Measurements from ENCODE around the gene CLMP. TPM values are rescaled to one million over a fixed set of nuclear protein-coding genes. Genes with fewer than 3 reads are reported as not detected.

CLMP gene
- polyA plus RNA-seq, 2 of the 4 experiments (the other 2 are of a cell fraction) = 15.7 to 17.1 TPM

GRCh38 chr11:123168955-123169484, 26.0 kb downstream of the CLMP start:
- FAIRE-seq = no peak
- CTCF ChIA-PET = interaction anchor here (1.1 kb wide), 1 partner anchor 8 kb away, joined by 4 read pairs; no protein-coding TSS in a partner anchor
- POLR2A ChIA-PET = no interaction called here
- H3K9me3 ChIP-seq = no peaks in the 10 kb centered on the region
- no peak overlapping the region for H3K4me3 ChIP-seq
- no peak for TF ChIP-seq ZFP36 (IDR thresholded peaks at IDR 0.05; ENCODE audit: borderline replicate concordance, partially characterized antibody)
- TF ChIP-seq ELK1 (IDR thresholded peaks at IDR 0.05; ENCODE audit: low read depth, low read length) = no peak
- no peak overlapping the region for H3K4me2 ChIP-seq
- DNase-seq (ENCODE audit: low read depth in 1 of 2, low spot score in 1 of 2) = no peak
- no peak overlapping the region for H3K27ac ChIP-seq
- 97% methylated on average over 3 of the region's 3 CpGs for WGBS (ENCODE audit: missing lambda C conversion rate)
- ATAC-seq = no peak
- peaks cover 11% of the 10 kb centered on the region for H3K4me1 ChIP-seq

- H3K27ac ChIP-seq = peak overlapping the region in 1 of 2 experiments; percentile 40; a peak in 1 of 6 replicates
- no peak for TF ChIP-seq ZNF302 (CRISPR knock-in tag; IDR thresholded peaks at IDR 0.05)
- no peak for TF ChIP-seq SMC3 (IDR thresholded peaks at IDR 0.05)
- no peak for ATAC-seq
- no peak overlapping the region for H3K4me2 ChIP-seq
- DNase-seq (ENCODE audit: low read depth in 1 of 2, low spot score in 1 of 2) = no peak
- peaks cover 3% of the 10 kb centered on the region for H3K4me1 ChIP-seq
- ChIA-PET POLR2A (no interaction called here), CTCF (interaction anchor here (0.9 to 3.7 kb wide), 5 partner anchors 11 to 93 kb away, joined by 3 to 27 read pairs (median 4); no protein-coding TSS in a partner anchor)
- no peak overlapping the region for H3K4me3 ChIP-seq
- 86% methylated on average over 5 of the region's 5 CpGs for WGBS (ENCODE audit: missing lambda C conversion rate)
- no peaks in the 10 kb centered on the region for H3K9me3 ChIP-seq
- no peak for FAIRE-seq
Observed at GRCh38 chr11:123168241-123168640, 26.8 kb downstream of the CLMP start.

- WGBS (ENCODE audit: missing lambda C conversion rate) = 68% methylated on average over 9 of the region's 10 CpGs
Observed at GRCh38 chr11:123166071-123166559, 28.9 kb downstream of the CLMP start.

GRCh38 chr11:123164732-123165450, 30.2 kb downstream of the CLMP start:
- DNase-seq (ENCODE audit: low read depth in 1 of 2, low spot score in 1 of 2) = no peak
- 91% methylated on average over 7 of the region's 7 CpGs for WGBS (ENCODE audit: missing lambda C conversion rate)
- Histone ChIP-seq H3K4me3 (no peak overlapping the region), H3K9me3 (no peaks in the 10 kb centered on the region), H3K4me2 (no peak overlapping the region), H3K4me1 (peaks cover 21% of the 10 kb centered on the region), H3K27ac (no peak overlapping the region)
- ATAC-seq = no peak
- TF ChIP-seq KDM1A (IDR thresholded peaks at IDR 0.05; ENCODE audit: low read depth) = no peak
- TF ChIP-seq POLR2A (IDR thresholded peaks at IDR 0.05; ENCODE audit: low read length) = no peak
- TF ChIP-seq CHD2 (IDR thresholded peaks at IDR 0.05; ENCODE audit: low read length, partially characterized antibody) = no peak
- no peak for TF ChIP-seq RNF2 (IDR thresholded peaks at IDR 0.05; ENCODE audit: borderline replicate concordance, low read depth)
- no peak for TF ChIP-seq SMC3 (IDR thresholded peaks at IDR 0.05)
- no peak for TF ChIP-seq RFX5 (IDR thresholded peaks at IDR 0.05)
- POLR2A ChIA-PET = no interaction called here
- no peak for FAIRE-seq
- CTCF ChIA-PET = interaction anchor here (0.6 to 3.7 kb wide), 11 partner anchors 9 to 543 kb away, joined by 3 to 27 read pairs (median 5); no protein-coding TSS in a partner anchor

More at GRCh38 chr11:123166071-123166559, 28.9 kb downstream of the CLMP start:
- DNase-seq (ENCODE audit: low read depth in 1 of 2, low spot score in 1 of 2) = peak in 1 of 2 experiments; percentile 32
- Histone ChIP-seq H3K4me2 (no peak overlapping the region), H3K9me3 (no peaks in the 10 kb centered on the region), H3K27ac (peak overlapping the region in 1 of 2 experiments; percentile 53; a peak in 3 of 6 replicates), H3K4me3 (no peak overlapping the region), H3K4me1 (peaks cover 9% of the 10 kb centered on the region; the same call in 2 of the 3 replicates)
- FAIRE-seq = no peak
- ATAC-seq = peak; percentile 71 to 87; a peak in 5 of 6 replicates
- TF ChIP-seq NFE2L2 (conservative IDR thresholded peaks at IDR 0.05; ENCODE audit: low read length) (no peak), CTCF (IDR thresholded peaks at IDR 0.05) (peak; percentile 31; the same call in 2 of the 3 replicates), RAD21 (conservative IDR thresholded peaks at IDR 0.05 in 1 of 2, IDR thresholded peaks at IDR 0.05 in 1 of 2) (peak; percentile 21 to 52; a peak in 3 of 5 replicates)
- ChIA-PET CTCF (interaction anchor here (0.6 to 3.7 kb wide), 8 partner anchors 9 to 95 kb away, joined by 3 to 27 read pairs (median 4); no protein-coding TSS in a partner anchor), POLR2A (no interaction called here)
